HPDE6-E6E7 (cell line): ENCODE data around the gene ZNF446.
"Not testable (repeated sequence)": the region's sequence is repeated elsewhere in the genome, so short reads cannot be mapped to it uniquely, and the experiment has no call there.

Experiments used
- DNase-seq: peaks from one replicate; pipeline ENCODE4 v3.0.0; 2011; ENCODE audit warnings: missing footprints; ENCODE audit errors: extremely low spot score

The ZNF446 gene

GRCh38 chr19:58499021-58499927 is 23.1 kb downstream of the ZNF446 start:
- peak; percentile 99 for DNase-seq

- no peak for DNase-seq
Measured at GRCh38 chr19:58500242-58500641, 24.1 kb downstream of the ZNF446 start.

DNA sequence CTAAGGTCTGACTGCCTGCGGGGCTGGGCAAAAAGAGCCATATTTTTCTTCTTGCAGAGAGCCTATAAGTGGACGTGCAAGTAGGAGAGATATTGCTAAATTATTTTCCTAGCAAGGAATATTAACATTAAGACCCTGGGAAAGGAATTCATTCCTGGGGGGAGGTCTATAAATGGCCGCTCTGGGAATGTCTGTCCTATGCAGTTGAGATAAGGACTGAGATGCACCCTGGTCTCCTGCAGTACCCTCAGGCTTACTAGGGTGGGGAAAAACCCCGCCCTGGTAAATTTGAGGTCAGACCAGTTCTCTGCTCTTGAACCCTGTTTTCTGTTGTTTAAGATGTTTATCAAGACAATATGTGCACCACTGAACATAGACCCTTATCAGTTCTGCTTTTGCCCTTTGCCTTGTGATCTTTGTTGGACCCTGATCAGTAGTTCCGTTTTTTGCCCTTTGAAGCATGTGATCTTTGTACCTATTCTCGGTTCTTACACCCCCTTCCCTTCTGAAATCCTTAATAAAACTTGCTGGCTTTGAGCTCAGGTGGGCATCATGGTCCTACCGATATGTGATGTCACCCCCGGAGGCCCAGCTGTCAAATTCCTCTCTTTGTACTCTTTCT is 31.6 kb downstream of the ZNF446 start:
- not testable (repeated sequence) for DNase-seq

GRCh38 chr19:58509731-58510083 is 33.6 kb downstream of the ZNF446 start:
- DNase-seq = no peak

DNA sequence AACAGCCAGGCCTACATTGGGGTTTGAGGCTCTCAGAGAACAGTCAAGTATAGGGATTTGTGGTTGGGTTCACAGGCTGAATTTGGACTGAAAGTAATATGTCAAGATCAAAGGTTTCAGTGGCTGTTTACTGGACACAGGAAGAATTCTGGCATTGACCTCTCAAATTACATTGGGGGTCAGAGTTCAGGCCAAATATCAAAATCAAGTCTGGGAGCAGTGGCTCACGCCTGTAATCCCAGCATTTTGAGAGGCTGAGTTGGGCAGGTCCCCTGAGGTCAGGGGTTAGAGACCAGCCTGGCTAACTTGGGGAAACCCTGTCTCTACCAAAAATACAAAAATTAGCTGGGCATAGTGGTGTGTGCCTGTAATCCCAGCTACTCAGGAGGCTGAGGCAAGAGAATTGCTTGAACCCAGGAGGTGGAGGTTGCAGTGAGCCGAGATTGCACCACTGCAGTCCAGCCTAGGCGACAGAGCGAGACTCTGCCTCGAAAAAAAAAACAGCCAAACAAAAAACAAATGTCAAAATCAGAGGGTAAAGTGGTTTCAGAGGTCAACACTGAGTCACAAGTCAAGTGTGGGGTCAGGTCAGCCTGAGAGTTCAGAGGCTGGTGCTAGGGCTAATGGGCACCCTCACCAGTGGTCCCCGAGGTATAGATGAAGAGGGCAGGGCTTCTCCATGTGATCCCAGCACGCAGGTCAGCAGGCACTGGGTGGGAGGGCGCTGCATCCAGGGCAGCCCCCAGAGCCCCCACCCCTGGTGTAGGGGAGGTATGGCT is 34.1 kb downstream of the ZNF446 start:
- no peak for DNase-seq

GRCh38 chr19:58511353-58512208 is 35.4 kb downstream of the ZNF446 start, which contains the start of gene SLC27A5:
SLC27A5 (minus strand) TSS chr19:58511992; CDS start chr19:58511955, 37 bp downstream.
- no peak for DNase-seq

DNA sequence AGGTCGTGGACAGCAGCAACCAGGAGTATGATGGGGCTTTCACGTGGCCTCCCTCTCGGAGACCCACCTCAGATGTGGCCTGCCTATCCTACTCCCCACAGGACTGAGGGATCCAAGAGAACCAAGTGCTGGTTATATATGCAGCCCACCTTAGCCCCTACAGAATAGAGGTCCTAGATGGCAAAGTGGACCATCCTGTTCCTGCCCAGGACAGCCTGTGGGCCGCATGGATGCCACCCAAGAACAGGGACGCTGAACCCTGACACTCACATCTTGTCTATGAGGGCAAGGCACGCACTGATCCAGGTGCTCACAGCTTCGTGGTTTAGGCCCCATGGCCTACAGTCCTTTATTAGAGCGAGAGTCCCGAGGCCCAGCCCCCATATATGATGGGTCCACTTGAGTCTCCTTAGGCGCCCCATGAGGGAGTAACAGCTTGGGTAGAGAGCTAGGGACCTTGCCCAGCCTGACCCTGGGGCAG is 37.1 kb downstream of the ZNF446 start:
- no peak for DNase-seq

DNA sequence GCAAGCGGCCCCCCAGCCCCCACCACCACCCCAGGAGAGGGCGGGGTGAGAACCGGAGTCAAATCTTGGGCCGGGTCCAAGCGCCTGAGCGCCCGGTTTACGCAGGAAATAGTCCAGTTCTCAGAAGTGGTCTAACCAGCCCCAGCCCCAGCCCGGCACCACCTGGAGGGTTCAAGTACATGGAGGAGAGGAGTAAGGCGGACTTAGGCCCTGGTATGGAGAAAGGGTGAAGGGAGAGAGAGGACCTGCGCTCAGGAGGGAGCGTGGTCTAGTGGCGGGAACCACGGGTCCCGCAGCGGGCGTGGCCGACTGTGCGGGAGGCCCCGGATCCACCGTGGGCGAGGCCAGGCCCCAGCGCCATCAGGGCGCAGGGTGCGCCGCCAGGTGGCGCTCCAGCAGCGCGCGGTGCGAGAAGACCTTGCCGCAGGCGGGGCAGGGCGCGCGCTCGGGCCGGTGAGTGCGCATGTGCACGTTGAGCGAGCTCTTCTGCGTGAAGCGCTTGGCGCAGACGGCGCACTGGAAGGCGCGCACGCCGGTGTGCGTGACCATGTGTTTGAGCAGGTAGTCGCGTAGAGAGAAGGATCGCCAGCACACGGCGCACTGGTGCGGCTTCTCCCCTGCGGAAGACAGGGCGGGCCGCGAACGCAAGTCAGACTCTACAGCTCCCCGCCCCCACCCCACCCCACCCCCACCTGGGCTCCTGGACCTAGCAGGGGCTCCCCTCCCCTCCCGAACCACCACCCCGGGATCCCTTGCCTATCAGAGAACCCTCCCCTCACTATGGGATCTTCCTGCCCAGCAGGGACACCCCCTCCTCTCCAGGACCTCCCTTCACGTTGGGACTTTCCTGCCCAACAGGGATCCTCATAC is 37.8 kb downstream of the ZNF446 start:
- DNase-seq = peak; percentile 84

DNA sequence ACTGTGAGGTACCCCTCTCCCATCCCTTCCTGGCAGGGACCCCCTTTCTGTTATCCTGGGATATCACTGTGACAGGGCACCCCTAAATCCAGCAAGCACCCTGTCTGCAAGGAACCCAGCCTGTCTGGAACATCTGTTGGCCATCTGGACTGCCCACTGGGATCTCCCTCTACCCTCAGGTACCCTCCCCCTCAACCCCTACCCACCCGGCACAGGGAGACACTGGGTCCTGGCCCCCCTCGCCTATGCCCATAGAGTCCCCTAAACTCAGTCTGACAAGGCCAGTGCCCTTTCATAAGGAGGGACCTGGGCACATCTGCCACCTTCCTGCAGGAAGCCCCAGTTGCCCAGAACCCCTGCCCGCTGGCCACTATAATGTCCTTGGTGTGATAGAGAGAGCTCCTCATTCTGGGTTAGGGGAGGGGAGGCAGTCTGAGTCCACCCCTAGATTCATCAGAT is 38.4 kb downstream of the ZNF446 start:
- DNase-seq = no peak

DNA sequence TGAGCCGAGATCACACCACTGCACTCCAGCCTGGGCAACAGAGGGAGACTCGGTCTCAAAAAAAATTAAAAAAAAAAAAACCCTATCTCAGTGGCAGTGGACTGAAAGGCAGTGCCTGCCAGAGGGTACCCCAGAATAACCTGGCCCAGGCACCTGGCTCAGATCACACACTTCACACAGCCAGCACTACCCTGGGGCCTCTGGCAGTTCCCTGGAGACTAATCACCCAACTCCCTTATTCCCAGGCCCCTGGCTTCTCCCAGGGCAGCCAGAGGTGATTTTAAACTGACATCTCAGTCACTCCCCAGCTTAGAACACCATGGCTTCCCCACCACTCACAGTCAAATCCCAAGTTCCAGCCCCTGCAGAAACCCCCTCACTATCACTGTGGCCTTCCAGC is 39.1 kb downstream of the ZNF446 start:
- DNase-seq = no peak

DNA sequence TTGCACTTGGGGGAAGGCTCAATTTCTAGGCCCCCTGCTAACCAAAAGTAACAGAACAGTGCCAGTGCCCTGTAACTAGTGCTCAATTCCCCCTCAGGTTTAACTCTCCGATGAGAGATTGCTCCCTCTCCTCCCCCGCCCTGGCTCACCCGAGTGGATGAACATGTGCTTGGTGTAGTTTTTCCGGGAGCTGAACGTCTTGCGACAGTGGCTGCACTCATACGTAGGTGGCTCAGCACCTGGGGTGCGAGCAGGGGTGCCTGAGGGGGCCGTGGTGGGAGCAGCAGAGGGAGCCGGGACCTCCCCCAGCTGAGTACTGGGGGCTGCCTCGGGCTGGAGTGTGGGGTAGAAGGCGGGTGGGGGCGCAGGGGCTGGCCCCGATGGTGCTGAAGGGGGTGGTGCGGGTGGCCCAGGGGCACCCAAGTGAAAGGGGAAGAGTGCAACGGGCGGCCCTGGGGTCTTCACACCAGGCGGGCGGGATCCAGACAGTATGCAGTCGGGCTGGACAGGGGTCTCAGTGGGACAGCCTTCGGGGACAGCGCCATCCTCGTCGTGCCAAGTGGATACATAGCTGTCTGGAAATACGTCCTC is 40.2 kb downstream of the ZNF446 start:
- no peak for DNase-seq

DNA sequence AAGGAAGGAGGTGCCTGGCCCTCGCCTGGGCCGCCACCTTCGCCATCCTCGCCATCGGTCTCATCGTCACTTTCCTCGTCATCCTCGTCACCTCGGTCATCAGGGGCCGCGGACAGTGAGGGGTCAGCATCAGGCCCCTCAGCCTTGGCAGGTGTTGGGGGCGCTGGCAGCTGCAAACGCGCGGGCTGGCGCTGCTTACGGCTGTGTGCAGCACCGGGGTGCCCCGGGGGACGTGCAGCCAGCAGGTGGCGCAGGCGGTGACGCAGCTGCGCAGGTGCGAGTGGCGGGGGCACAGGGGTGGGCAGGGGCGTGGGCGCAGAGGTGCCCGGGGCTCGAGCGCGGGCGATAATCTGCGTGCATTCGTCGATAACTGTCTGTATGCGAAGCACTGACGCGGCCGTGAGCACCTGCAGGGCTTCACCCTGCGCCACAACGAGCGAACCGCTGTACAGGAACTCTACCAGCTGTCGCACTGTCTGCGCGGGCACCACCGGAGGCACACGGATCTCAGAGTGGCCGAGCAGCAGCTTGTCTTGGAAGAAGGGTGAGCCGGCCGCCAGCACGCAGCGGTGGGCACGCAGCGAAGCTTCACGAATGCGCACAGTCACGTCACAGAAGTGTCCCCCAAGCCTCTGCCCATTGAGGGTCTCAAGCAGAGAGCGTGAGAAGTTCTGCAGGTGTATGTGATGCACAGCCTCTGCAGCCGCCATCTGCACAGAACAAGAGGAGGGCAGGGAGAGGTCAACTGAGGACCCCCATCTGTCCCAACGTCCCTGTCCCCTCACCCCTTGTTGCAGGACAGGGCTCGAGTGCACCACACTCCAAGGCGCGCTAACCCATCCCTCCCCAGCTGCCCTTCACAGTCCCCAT is 41.0 kb downstream of the ZNF446 start:
- no peak for DNase-seq

DNA sequence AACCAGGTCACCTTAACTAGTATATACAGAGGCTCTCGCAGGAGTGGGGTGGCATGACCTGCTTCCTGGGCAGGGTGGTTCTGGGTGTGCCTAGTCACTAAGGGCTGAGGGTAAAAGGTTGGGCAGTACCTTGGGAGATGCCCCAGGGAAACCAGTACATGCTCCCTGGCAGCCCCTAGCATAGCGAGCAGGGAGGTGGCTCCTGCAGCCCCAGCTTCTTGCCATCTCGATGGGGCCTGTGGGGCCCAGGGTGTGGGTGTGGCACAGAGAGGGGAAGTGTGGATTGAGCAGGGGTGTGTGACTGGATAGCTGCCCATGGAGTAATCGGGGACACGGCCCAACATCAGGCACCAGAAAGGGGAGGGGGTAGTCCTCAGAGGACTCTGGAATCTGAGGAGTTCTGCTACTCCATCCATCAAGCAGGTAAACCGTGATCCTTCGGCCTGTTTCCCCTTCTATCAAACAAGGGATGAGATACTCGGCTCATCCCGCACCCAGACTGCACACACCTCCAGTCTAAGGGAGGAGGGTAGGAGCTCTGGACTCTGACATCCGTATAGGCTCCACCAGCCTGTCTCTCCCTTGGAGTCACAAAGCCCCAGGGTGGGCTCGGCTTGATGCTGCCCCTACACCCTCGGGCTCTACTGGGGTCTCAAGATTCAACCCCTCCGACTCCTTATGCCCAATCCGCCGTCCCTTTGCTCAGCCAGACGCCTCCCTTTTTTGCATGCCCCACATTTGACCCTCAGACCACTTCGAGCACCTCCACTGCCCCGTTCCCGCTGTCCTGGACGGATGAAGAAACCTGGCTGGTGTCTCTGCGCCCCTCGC is 42.3 kb downstream of the ZNF446 start:
- no peak for DNase-seq

- peak; percentile 68 for DNase-seq
Measured at GRCh38 chr19:58519087-58519354, 42.9 kb downstream of the ZNF446 start.

GRCh38 chr19:58519355-58520256 is 43.5 kb downstream of the ZNF446 start, which contains the start of gene ZBTB45:
ZBTB45 (minus strand) TSS chr19:58519810; CDS start chr19:58517673, 2,137 bp downstream.
- peak; percentile 78 for DNase-seq

GRCh38 chr19:58520257-58520599 is 44.1 kb downstream of the ZNF446 start:
- no peak for DNase-seq

DNA sequence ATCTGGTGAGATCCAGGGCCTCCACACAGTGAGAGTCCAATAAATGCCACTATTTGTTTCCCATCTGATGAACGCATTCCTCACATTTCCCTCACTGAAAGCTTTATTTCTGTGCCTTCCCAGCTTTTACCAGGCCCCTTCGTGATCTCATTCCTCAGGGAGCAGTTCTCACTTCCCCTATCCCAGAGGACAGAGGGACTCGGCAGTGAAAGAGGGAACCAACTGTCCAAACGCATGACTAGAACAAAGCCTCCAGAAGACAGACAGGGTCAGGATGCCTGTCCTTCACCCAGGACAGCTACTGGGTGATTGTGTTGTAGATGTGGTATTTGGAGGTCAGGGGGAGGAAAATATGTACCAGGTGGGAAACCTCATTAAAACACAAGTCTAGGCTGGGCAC is 45.5 kb downstream of the ZNF446 start:
- no peak for DNase-seq
